Prostate gland (tissue), 2 donors: ENCODE results near the gene KRTAP1-5. TPM values are rescaled to one million over a fixed set of nuclear protein-coding genes. Genes with fewer than 3 reads are reported as not detected.
"Not testable (repeated sequence)": the region's sequence is repeated elsewhere in the genome, so short reads cannot be mapped to it uniquely, and the experiment has no call there.

Source experiments
- DNase-seq: peaks from one replicate; pipeline ENCODE4 v3.0.0-alpha.2; 2019; ENCODE audit warnings: low spot score
- H3K27ac ChIP-seq, 2 donors: fragments of 200-600 bp; sonication (generic); 2 replicates each; pipeline ENCODE4 v1.5.1; 2017 to 2019
- H3K27me3 ChIP-seq: fragments of 200-600 bp; sonication (generic); replicated peaks from 2 replicates; pipeline ENCODE4 v1.5.1; 2019; ENCODE audit not compliant: insufficient read depth
- H3K36me3 ChIP-seq, 2 donors: fragments of 200-600 bp; sonication (generic); 1 replicate in 1 of 2; 2 replicates in 1 of 2; pipeline versions ENCODE4 v1.5.1 to v1.8.1; 2017 to 2019
- H3K4me1 ChIP-seq: fragments of 200-600 bp; sonication (generic); replicated peaks from 2 replicates; pipeline ENCODE4 v1.5.1; 2019
- H3K4me3 ChIP-seq, 2 donors: fragments of 200-600 bp; sonication (generic); 2 replicates each; pipeline ENCODE4 v1.5.1; 2017 to 2019
- H3K9me3 ChIP-seq: fragments of 200-600 bp; sonication (generic); 2 replicates; pipeline ENCODE4 v1.5.1; 2017
- CTCF ChIP-seq, 4 experiments: fragments of 200-600 bp in 2 of 4; fragments of 450-650 bp in 2 of 4; sonication (generic) in 2 of 4; IDR thresholded peaks; 1 replicate in 3 of 4; 2 replicates in 1 of 4; pipeline ENCODE4 v1.5.1; 2016 to 2019; ENCODE audit warnings: antibody characterized with exemption in 4 of 4, mild to moderate bottlenecking in 2 of 4, moderate library complexity in 2 of 4
- POLR2A ChIP-seq: fragments of 450-650 bp; IDR thresholded peaks from one replicate; pipeline ENCODE4 v1.6.1; 2016; ENCODE audit warnings: antibody characterized with exemption, mild to moderate bottlenecking
- POLR2AphosphoS5 ChIP-seq: sonication (generic); formaldehyde crosslinking; IDR thresholded peaks from one replicate; pipeline ENCODE4 v1.6.1; 2017; ENCODE audit warnings: antibody characterized with exemption
- WGBS: methylation state at CpG from one replicate; pipeline ENCODE4 v1.1.5; 2018; 5-methylcytosine and 5-hydroxymethylcytosine counted together
- intact Hi-C: fragments of 100-400 bp; cut with DNase I; formaldehyde crosslinking; loops from one replicate; pipeline ENCODE4 v1.14.2; 2022
- total RNA-seq, 2 donors: library from RNA; depleted of rRNA; stranded (reverse); fragments of >200 nt; gene quantifications; one replicate each; pipeline ENCODE4 v1.1.0, GENCODE V29; 2016

Gene KRTAP1-5
- total RNA-seq, 2 donors from 2014 or later = 0.51 TPM; not detected in 1

- Histone ChIP-seq H3K4me3 (no peak overlapping the region), H3K4me1 (no peaks in the 10 kb centered on the region), H3K36me3 (no peaks in the 10 kb centered on the region), H3K27ac (no peak overlapping the region), H3K9me3 (no peaks in the 10 kb centered on the region), H3K27me3 (no peaks in the 10 kb centered on the region)
- TF ChIP-seq POLR2AphosphoS5 = no peak
- no peak for DNase-seq
- WGBS = 50% methylated on average over 4 of the region's 4 CpGs
- intact Hi-C loops = no loop called here
Observed at GRCh38 chr17:41063449-41063848, 36.4 kb upstream of the KRTAP1-5 start.

GRCh38 chr17:41061964-41062363 lies 35.0 kb upstream of the KRTAP1-5 start:
- no peak for TF ChIP-seq POLR2AphosphoS5
- TF ChIP-seq CTCF (IDR thresholded peaks at IDR 0.05) = no peak
- no peak for TF ChIP-seq POLR2A

GRCh38 chr17:41060052-41060604 lies 33.1 kb upstream of the KRTAP1-5 start, which contains the start of gene KRTAP2-3:
Gene KRTAP2-3 (minus strand): TSS chr17:41060114. CDS start chr17:41060050, 64 bp downstream.
- WGBS = 72% methylated on average over 6 of the region's 6 CpGs

More at GRCh38 chr17:41061964-41062363, 35.0 kb upstream of the KRTAP1-5 start:
- intact Hi-C loops = no loop called here
- no peaks in the 10 kb centered on the region for H3K4me1 ChIP-seq
- H3K9me3 ChIP-seq = no peaks in the 10 kb centered on the region
- H3K27ac ChIP-seq = no peak overlapping the region
- no peaks in the 10 kb centered on the region for H3K36me3 ChIP-seq
- WGBS = 57% methylated on average over 1 of the region's 1 CpG
- no peak overlapping the region for H3K4me3 ChIP-seq
- DNase-seq = no peak
- H3K27me3 ChIP-seq = no peaks in the 10 kb centered on the region

GRCh38 chr17:41059276-41060051 lies 32.5 kb upstream of the KRTAP1-5 start:
- intact Hi-C loops, H3K4me1 ChIP-seq, H3K27ac ChIP-seq, DNase-seq, H3K27me3 ChIP-seq, H3K36me3 ChIP-seq, H3K4me3 ChIP-seq, H3K9me3 ChIP-seq: not testable (repeated sequence)
- WGBS = 55% methylated on average over 8 of the region's 31 CpGs

More at GRCh38 chr17:41060052-41060604, 33.1 kb upstream of the KRTAP1-5 start, which contains the start of gene KRTAP2-3:
- no peaks in the 10 kb centered on the region for H3K4me1 ChIP-seq
- H3K27ac ChIP-seq = no peak within 1 kb of the TSS
- TF ChIP-seq CTCF (IDR thresholded peaks at IDR 0.05) (no peak), POLR2A (no peak), POLR2AphosphoS5 (no peak)
- intact Hi-C loops = no loop called here
- no peak for DNase-seq
- H3K27me3 ChIP-seq = no peaks in the 10 kb centered on the region
- no peaks in the 10 kb centered on the region for H3K36me3 ChIP-seq
- no peaks in the 10 kb centered on the region for H3K9me3 ChIP-seq
- H3K4me3 ChIP-seq = no peak within 1 kb of the TSS

GRCh38 chr17:41058741-41059140 lies 31.7 kb upstream of the KRTAP1-5 start:
- Histone ChIP-seq H3K27me3 (no peaks in the 10 kb centered on the region), H3K4me1 (no peaks in the 10 kb centered on the region), H3K9me3 (no peaks in the 10 kb centered on the region), H3K36me3 (no peaks in the 10 kb centered on the region), H3K27ac (no peak overlapping the region), H3K4me3 (no peak overlapping the region)
- intact Hi-C loops = no loop called here
- TF ChIP-seq POLR2AphosphoS5 (no peak), CTCF (IDR thresholded peaks at IDR 0.05) (no peak), POLR2A (no peak)
- no peak for DNase-seq
- WGBS = 83% methylated on average over 5 of the region's 5 CpGs

- Histone ChIP-seq H3K4me1 (no peaks in the 10 kb centered on the region), H3K4me3 (no peak overlapping the region), H3K27ac (no peak overlapping the region), H3K36me3 (no peaks in the 10 kb centered on the region), H3K27me3 (no peaks in the 10 kb centered on the region), H3K9me3 (no peaks in the 10 kb centered on the region)
- intact Hi-C loops = no loop called here
- DNase-seq = no peak
- TF ChIP-seq CTCF (IDR thresholded peaks at IDR 0.05) (no peak), POLR2AphosphoS5 (no peak), POLR2A (no peak)
- 97% methylated on average over 1 of the region's 1 CpG for WGBS
Observed at GRCh38 chr17:41057547-41057946, 30.5 kb upstream of the KRTAP1-5 start.

- H3K4me3 ChIP-seq, H3K27ac ChIP-seq, H3K4me1 ChIP-seq, H3K9me3 ChIP-seq, intact Hi-C loops, DNase-seq, H3K36me3 ChIP-seq, H3K27me3 ChIP-seq: not testable (repeated sequence)
- 75% methylated on average over 1 of the region's 6 CpGs for WGBS
Observed at GRCh38 chr17:41055130-41055529, 28.1 kb upstream of the KRTAP1-5 start, which contains the start of gene KRTAP2-2. Gene KRTAP2-2 (minus strand): TSS chr17:41055230. CDS start chr17:41055211, 19 bp downstream.

- WGBS = 81% methylated on average over 7 of the region's 9 CpGs
- intact Hi-C loops, H3K4me1 ChIP-seq, H3K4me3 ChIP-seq, H3K27ac ChIP-seq, H3K9me3 ChIP-seq, H3K36me3 ChIP-seq, DNase-seq, H3K27me3 ChIP-seq: not testable (repeated sequence)
Observed at GRCh38 chr17:41054556-41054955, 27.5 kb upstream of the KRTAP1-5 start.
